HepG2 (cell line): ENCODE measurements around the gene CEP20. TPM values are rescaled to one million over a fixed set of nuclear protein-coding genes. Genes with fewer than 3 reads are reported as not detected.

Experiments used
- ADNP ChIP-seq: sonication (generic); formaldehyde crosslinking; IDR thresholded peaks from 2 replicates; pipeline ENCODE4 v1.4.0; 2020; ENCODE audit warnings: missing genetic modification reagents
- ATF1 ChIP-seq: IDR thresholded peaks from 2 replicates; pipeline ENCODE4 v1.6.1; 2016; ENCODE audit warnings: mild to moderate bottlenecking, control low read depth
- CEBPZ ChIP-seq: IDR thresholded peaks from 2 replicates; pipeline ENCODE4 v1.6.1; 2012; ENCODE audit warnings: low read length, improper control_type of control experiment
- CENPBD1 ChIP-seq: sonication (generic); formaldehyde crosslinking; IDR thresholded peaks from 2 replicates; pipeline ENCODE4 v1.8.0; 2022; ENCODE audit warnings: missing genetic modification reagents, low read depth, mild to moderate bottlenecking, borderline replicate concordance
- CHD4 ChIP-seq: fragments of 200-600 bp; sonication (generic); IDR thresholded peaks from 2 replicates; pipeline ENCODE4 v1.7.0; 2017; ENCODE audit warnings: mild to moderate bottlenecking, low read length, borderline replicate concordance
- EZH2 ChIP-seq: conservative IDR thresholded peaks from 2 replicates; pipeline ENCODE4 v1.6.1; 2012; ENCODE audit warnings: mild to moderate bottlenecking, low read depth, low read length, moderate library complexity
- GFI1 ChIP-seq: sonication (generic); formaldehyde crosslinking; IDR thresholded peaks from 2 replicates; pipeline ENCODE4 v1.5.0; 2020; ENCODE audit warnings: missing genetic modification reagents, mild to moderate bottlenecking, borderline replicate concordance
- HNRNPH1 ChIP-seq: fragments of 200-400 bp; formaldehyde crosslinking; optimal IDR thresholded peaks from 2 replicates; pipeline ENCODE3; 2017; ENCODE audit warnings: mild to moderate bottlenecking, low read depth, low read length
- HOXA5 ChIP-seq: sonication (generic); formaldehyde crosslinking; IDR thresholded peaks from 2 replicates; pipeline ENCODE4 v1.4.0; 2020; ENCODE audit warnings: missing genetic modification reagents
- KDM1A ChIP-seq: IDR thresholded peaks from 2 replicates; pipeline ENCODE4 v1.6.1; 2016; ENCODE audit warnings: missing compliant biosample characterization
- KLF9 ChIP-seq: IDR thresholded peaks from 2 replicates; pipeline ENCODE4 v1.6.1; 2016; ENCODE audit warnings: low read depth
- MLLT10 ChIP-seq: sonication (generic); formaldehyde crosslinking; IDR thresholded peaks from 2 replicates; pipeline ENCODE4 v1.4.0; 2020; ENCODE audit warnings: missing genetic modification reagents
- MXI1 ChIP-seq: IDR thresholded peaks from 3 replicates; pipeline ENCODE4 v1.6.1; 2012; ENCODE audit warnings: low read depth, low read length, inconsistent platforms, borderline replicate concordance
- NR2F2 ChIP-seq: IDR thresholded peaks from 2 replicates; pipeline ENCODE4 v1.6.1; 2012; ENCODE audit warnings: low read depth, inconsistent platforms, borderline replicate concordance
- PHF21A ChIP-seq: sonication (generic); formaldehyde crosslinking; IDR thresholded peaks from 2 replicates; pipeline ENCODE4 v1.5.0; 2020; ENCODE audit warnings: mild to moderate bottlenecking, missing genetic modification reagents
- PRPF4 ChIP-seq: fragments of 200-400 bp; formaldehyde crosslinking; IDR thresholded peaks from 2 replicates; pipeline ENCODE4 v1.6.1; 2016; ENCODE audit warnings: low read length, low read depth; ENCODE audit not compliant: poor library complexity, severe bottlenecking
- SOX6 ChIP-seq, 2 experiments: fragments of 450-650 bp in 1 of 2; sonication (generic) in 1 of 2; formaldehyde crosslinking in 1 of 2; IDR thresholded peaks; 2 replicates each; pipeline versions ENCODE4 v1.4.0 to v1.6.1; 2017 to 2020; ENCODE audit warnings: antibody characterized with exemption in 1 of 2, mild to moderate bottlenecking in 1 of 2, missing genetic modification reagents in 1 of 2
- XBP1 ChIP-seq: sonication (generic); formaldehyde crosslinking; IDR thresholded peaks from 2 replicates; pipeline ENCODE4 v1.5.0; 2020; ENCODE audit warnings: missing genetic modification reagents
- ZBTB1 ChIP-seq: sonication (generic); formaldehyde crosslinking; IDR thresholded peaks from 2 replicates; pipeline ENCODE4 v1.4.0; 2020; ENCODE audit warnings: missing genetic modification reagents, borderline replicate concordance
- ZFP36L2 ChIP-seq: sonication (generic); formaldehyde crosslinking; IDR thresholded peaks from 2 replicates; pipeline ENCODE4 v1.4.0; 2020; ENCODE audit warnings: missing genetic modification reagents
- ZFP90 ChIP-seq: sonication (generic); formaldehyde crosslinking; IDR thresholded peaks from 2 replicates; pipeline ENCODE4 v1.8.0; 2022; ENCODE audit warnings: missing genetic modification reagents, mild to moderate bottlenecking, inconsistent platforms, borderline replicate concordance
- ZNF101 ChIP-seq: sonication (generic); formaldehyde crosslinking; IDR thresholded peaks from 2 replicates; pipeline ENCODE4 v1.4.0; 2020; ENCODE audit warnings: mild to moderate bottlenecking, low read depth, missing genetic modification reagents, borderline replicate concordance
- ZNF264 ChIP-seq: sonication (generic); formaldehyde crosslinking; IDR thresholded peaks from 2 replicates; pipeline ENCODE4 v1.4.0; 2020; ENCODE audit warnings: missing genetic modification reagents
- ZNF550 ChIP-seq: sonication (generic); formaldehyde crosslinking; IDR thresholded peaks from 2 replicates; pipeline ENCODE4 v1.4.0; 2020; ENCODE audit warnings: mild to moderate bottlenecking, missing genetic modification reagents, borderline replicate concordance
- ZNF639 ChIP-seq: conservative IDR thresholded peaks from 2 replicates; pipeline ENCODE4 v1.6.1; 2018; ENCODE audit warnings: missing genetic modification reagents
- ZNF850 ChIP-seq: sonication (generic); formaldehyde crosslinking; conservative IDR thresholded peaks from 2 replicates; pipeline ENCODE4 v1.9.0; 2021; ENCODE audit warnings: mild to moderate bottlenecking, missing genetic modification reagents
- polyA plus RNA-seq, 8 experiments: library from polyadenylated mRNA; depleted of rRNA in 3 of 8; stranded (reverse) in 7 of 8; unstranded in 1 of 8; fragments of >200 nt; fragmentation: Illumina TruSeq in 4 of 8; extraction: Trizol in 4 of 8; gene quantifications; 2 replicates each; pipeline versions ENCODE4 v1.2.1 to v1.2.3, GENCODE V29; 2011 to 2016; ENCODE audit warnings: low read depth in 4 of 8, missing spikeins in 1 of 8, mixed read lengths in 1 of 8; ENCODE audit not compliant: insufficient read depth in 1 of 8
- total RNA-seq, 5 experiments: library from RNA; depleted of rRNA; stranded (reverse); fragments of >200 nt; fragmentation: Illumina TruSeq; extraction: Trizol; gene quantifications; 2 replicates each; pipeline ENCODE4 v1.2.3, GENCODE V29; 2016; ENCODE audit warnings: low read depth in 1 of 5

The CEP20 gene
- total and polyA plus RNA-seq, 2 of the 13 experiments (the other 11 are each of a cell fraction or from before 2014, with no cell fraction given): 53.0 to 54.1 TPM

GRCh38 chr16:15888072-15888976, at the start of gene CEP20 (continued):
- TF ChIP-seq ZNF264 (CRISPR knock-in tag) (peak; percentile 73), ZNF850 (CRISPR knock-in tag) (no peak), GFI1 (CRISPR knock-in tag) (peak; percentile 49; the same call in 1 of the 2 replicates), SOX6 (IDR thresholded peaks at IDR 0.05) (no peak), SOX6 (CRISPR knock-in tag; IDR thresholded peaks at IDR 0.05) (peak; percentile 12; the same call in 1 of the 2 replicates), NR2F2 (no peak), ZNF639 (no peak; the same call in 1 of the 2 replicates), EZH2 (no peak), HNRNPH1 (no peak), MXI1 (peak; percentile 90; the same call in 1 of the 3 replicates), ZFP90 (peak; percentile 90; the same call in 1 of the 2 replicates), MLLT10 (CRISPR knock-in tag) (peak; percentile 79; the same call in 1 of the 2 replicates), ATF1 (CRISPR knock-in tag) (peak; percentile 37; the same call in 1 of the 2 replicates), ADNP (CRISPR knock-in tag) (no peak), ZFP36L2 (CRISPR knock-in tag) (no peak; the same call in 1 of the 2 replicates), XBP1 (CRISPR knock-in tag) (no peak), ZNF101 (CRISPR knock-in tag) (no peak), HOXA5 (CRISPR knock-in tag) (peak; percentile 76; the same call in 1 of the 2 replicates), CHD4 (no peak), ZNF550 (0 out of 2 replicates have a peak, but pooled peaks have one; percentile 22), PRPF4 (no peak), PHF21A (CRISPR knock-in tag) (no peak; the same call in 1 of the 2 replicates), KLF9 (no peak; the same call in 1 of the 2 replicates), CEBPZ (no peak), KDM1A (no peak), CENPBD1 (CRISPR knock-in tag) (no peak), ZBTB1 (0 out of 2 replicates have a peak, but pooled peaks have one; percentile 73)
